Kasumi-1 (cell line): ENCODE data around the gene FFAR2.

Experiments used
- DNase-seq, 2 experiments: peaks; one replicate each; lab custom pipeline; 2025; lab: John Stamatoyannopoulos, UW

The FFAR2 gene

DNA sequence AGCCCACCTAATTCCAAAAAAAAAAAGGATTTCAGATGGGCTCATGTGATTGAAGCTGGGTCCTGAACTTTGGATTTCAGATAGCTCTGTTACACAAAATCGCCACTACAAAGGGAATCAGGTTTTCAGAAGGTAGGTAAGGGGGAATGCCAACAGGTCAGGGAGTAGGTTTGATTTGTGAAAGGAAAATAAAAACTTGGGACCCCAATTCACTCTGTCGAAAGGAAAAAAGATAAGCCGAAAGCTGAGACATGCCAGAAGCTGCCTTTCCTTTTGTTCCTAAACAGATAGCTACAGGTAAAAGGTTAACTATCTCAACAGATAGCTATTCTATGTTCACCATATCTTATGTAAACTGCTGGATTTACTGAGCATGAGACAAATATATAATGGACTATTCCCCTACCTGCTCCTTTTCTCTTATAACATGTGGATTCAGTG is 38.2 kb downstream of the FFAR2 start:
- no peak for DNase-seq

DNA sequence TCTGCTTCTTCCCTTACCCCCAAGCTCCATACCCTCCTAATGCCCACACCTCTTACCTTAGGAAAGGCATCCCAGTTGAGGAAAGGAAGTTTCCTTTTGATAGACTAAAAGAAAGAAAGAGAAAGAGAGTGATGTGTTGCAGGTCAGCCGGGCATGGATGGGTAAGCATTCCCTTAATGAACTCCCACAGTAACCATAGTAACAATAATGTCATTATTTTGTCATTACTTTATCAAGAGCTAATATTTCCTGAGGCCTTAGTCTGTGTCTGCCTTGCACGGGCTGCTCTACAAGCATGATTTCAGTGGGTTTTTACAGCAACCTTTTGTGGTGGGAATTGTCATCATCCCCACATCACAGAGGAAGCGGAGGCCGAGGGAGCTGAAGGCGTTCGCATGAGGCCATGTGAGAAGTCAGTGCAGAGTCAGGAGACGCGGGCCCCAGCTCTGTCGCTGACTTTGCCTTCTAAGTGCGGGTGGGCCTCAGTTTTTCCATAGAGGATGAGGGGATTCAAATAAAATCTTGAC is 39.7 kb downstream of the FFAR2 start:
- no peak for DNase-seq

DNA sequence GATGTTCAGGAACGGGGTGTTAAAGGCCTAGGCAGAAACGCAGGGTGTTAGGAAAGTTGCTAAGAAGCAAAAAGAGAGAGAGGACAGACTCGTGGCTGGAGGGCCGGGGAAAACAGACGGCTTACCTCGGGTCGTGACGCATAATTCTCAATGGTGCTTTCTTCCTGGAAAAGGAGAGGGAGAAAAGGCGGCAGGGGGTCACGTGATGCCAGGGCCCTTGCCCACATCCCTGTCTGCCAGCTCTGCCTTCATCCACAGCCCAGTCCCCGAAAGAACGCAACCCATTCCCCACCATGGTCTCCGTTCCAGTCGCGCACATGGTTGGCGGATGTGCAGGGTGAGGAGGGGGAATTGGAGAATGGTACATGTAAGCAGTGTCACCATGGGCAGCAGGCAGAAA is 40.6 kb downstream of the FFAR2 start:
- no peak for DNase-seq

DNA sequence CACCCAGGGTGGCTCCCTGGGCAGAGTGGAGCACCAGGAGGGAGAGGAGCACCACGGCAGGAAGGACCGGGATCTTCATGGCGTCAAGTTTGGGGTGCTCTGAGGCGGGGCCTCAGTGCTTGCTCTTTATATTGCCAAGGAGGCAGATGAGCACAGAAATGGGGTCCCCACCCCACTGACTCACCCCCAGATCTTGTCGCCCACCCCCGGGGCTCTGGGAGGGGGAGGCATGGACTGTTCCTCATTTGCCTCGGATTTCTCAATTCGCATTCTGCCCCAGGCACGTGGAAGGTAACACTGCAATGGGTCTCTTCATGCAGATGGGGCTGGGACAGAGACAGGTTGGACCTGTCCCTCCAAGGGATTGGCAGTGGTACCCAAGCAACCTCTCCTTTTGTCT is 42.3 kb downstream of the FFAR2 start, which contains the start of gene KRTDAP:
Gene KRTDAP, minus strand, starts transcription at position 101 of the 400 bp plus-strand sequence. Its CDS starts 22 bp downstream, at position 79.
- DNase-seq: no peak

DNA sequence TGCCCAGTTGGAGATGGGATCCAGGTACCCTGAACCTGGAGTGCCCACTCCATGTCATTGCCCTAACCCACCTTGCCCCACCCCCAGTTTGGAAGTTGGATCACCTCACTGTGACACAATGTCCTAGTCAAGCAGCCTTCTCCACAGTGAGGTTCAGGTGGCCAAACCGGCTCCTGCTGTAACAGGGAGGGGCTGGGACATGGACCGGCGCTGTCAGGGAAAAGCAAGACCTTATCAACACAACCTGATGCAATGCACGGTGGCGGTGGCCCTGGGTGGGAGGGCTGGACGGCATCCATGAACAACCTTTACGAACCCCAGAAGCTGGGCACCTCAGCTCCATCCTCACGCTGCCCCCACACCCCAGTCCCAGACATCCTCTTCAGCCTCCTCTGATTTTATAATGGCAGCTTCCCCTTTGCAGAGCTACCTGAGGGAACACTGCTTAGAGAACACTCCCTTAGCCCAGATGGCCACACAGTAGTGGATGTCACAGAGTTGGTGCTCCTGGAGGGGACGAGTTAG is 43.8 kb downstream of the FFAR2 start:
- no peak for DNase-seq

DNA sequence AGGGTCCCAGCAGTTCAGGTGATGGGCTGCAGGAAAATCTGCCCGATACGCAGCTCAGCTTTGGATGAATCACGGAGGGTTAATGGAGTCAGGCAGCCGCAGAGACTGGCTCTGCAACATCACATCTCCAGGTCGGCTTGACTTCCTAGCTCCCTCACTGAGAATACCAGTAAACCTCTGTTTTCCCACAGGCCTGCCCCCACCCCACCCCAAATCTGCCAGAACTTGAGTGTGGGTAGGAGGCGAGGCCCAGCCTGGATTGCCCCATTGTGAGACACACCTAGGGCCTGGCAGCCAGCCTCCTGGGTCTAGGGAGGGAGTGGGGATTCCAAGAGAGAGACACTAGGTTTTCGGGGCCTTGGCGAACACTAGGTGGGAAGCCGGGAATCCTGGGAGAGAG is 45.9 kb downstream of the FFAR2 start:
- no peak for DNase-seq

DNA sequence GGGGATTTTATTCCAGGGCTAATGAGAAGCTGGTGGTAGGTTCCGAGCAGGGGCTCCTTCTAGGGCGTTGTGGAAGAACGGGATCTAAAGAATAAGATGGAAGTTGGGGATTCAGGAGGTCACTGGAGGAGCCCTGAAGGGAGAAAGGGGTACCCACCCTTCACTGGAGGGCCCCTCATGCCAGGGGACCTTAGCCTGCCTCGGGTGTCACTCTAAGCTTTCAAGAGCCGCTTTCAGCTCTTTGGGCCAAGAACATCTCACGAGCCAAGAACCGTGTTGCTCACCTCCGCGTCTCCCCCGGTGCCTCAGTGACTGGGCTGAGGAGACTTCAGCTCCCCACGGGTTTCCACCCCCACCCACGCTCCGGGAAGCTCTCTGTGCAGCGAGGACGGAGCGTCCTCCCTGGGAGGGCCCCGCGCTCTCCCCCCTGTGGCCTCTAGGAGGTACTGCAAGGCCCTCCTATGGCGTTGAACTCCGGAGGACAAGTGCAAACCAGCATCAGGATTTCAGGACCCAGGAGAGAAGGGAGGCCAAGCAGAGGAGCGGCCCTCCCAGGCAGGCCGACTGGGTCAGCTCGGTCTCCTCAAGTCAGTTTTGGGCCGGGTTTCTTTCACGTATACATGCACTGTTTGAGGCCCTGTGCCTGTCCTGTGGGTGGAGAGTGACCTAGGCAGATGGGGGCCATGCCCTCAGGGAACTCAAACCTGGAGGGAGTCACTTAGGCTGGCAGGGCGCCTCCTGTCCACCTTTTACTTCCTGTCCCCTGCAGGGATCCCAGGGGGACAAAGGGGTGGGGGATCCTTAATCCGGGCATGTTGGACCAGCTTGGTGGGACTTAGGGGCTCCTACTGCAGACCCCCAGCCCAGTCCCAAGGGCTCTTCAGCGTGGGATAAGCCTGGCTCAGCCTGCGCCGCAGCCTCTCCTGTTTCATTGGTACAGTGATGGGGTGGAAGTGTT is 47.3 kb downstream of the FFAR2 start:
- peak; percentile 61 to 72 for DNase-seq

DNA sequence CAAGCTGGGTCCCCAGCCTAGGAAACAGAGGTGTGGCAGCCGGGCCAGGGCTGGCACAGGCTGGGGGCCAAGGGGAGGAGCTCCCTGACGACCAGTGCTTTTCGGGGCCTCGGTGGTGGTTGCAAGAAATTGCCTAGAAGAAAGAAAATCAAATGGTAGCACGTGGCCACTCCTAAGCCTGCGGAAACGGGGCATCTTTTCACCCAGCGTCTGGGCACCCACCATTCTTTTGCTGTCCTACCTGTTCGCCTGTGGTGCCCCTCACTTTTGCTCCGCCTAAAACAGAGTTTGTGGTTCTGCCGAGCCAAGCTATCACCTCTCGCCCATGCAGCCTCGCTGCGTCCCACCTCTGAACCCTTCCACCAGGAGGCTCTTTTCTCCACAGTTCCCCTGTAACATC is 49.3 kb downstream of the FFAR2 start:
- DNase-seq: no peak

DNA sequence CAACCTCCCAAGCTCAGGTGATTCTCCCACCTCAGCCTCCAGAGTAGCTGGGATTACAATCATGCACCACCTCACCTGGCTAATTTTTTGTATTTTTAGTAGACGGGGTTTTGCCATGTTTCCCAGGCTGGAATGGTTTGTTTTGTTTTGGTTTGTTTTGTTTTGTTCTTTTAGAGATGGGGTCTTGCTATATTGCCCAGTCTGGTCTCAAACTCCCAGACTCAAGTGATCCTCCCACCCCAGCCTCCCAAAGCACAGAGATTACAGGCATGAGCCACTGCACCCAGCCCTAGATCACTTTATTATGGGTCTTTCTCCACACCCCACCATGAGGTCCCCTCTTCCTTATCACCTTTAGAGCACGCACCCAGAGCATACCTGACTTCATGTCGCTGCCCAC is 50.2 kb downstream of the FFAR2 start:
- DNase-seq: no peak

DNA sequence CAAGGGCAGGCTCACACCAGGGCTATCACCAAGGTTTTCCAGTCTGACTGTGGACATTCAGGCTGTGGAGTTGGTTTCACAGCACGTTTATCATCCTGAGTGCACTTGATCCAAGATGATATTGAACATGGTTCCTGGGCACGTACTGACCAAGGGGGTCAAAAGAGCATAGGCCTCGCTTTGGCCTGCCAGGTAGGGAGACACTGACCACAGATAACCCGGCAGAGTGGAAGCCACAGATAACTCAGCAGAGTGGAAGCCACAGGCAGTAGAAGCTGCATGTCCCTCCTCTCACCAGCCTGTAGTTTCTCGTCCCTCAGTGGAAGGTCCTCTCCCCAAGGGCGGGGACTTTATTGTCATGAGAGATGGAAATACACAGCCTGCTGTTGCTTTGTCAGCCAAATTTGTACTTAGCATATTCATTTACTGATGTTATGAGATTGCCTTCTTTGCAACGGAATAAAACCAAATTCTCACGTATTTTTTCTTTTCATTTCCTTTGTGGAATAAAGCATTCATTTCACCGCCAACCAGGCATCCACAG is 51.0 kb downstream of the FFAR2 start:
- DNase-seq: no peak

DNA sequence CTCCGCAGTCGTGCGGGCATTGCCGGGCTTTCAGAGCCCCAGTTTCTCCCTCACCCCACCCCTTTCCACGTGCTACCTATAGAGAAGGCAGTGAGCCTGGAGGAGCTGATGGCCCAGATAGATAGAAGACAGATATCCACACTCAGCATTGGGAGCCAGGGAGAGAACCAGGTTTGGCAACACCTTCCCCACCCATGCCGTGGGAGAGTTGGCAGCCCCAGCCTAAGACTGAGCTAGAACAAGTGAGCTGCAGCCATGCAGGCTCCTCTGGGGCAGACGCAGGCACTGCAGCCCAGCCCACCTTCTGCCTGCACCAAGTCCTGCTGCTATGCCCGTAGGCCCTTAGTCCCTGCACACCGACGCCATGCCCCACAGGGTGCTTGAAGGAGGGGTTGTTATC is 52.6 kb downstream of the FFAR2 start:
- DNase-seq: no peak
